ENCODE results near the gene ACTN1.

ACTN1 gene

GRCh38 chr14:68979722-68980451, 785 bp upstream of the ACTN1 start:
- Histone ChIP-seq H3K36me3 (peaks cover 7% of the 10 kb centered on the region), H3K27ac (peak overlapping the region; percentile 97), H3K4me3 (ENCODE audit: low read depth in 1 of 2, low read length in 1 of 2) (peak overlapping the region; percentile 84 to 97), H3K4me1 (ENCODE audit: control insufficient read depth in 1 of 2, insufficient read depth in 1 of 2, low read depth in 1 of 2, low read length in 1 of 2) (peaks cover 35 to 39% of the 10 kb centered on the region in 2 experiments), H3K9me3 (no peaks in the 10 kb centered on the region), H3K27me3 (no peaks in the 10 kb centered on the region)
- TF ChIP-seq CTCF (IDR thresholded peaks at IDR 0.05), result no peak

GRCh38 chr14:68978172-68978911, 760 bp downstream of the ACTN1 start:
- H3K27ac ChIP-seq, result peak overlapping the region; percentile 97
- H3K36me3 ChIP-seq, result peaks cover 22% of the 10 kb centered on the region
- H3K9me3 ChIP-seq, result no peaks in the 10 kb centered on the region
- H3K27me3 ChIP-seq, result no peaks in the 10 kb centered on the region
- peak overlapping the region; percentile 84 to 97 for H3K4me3 ChIP-seq (ENCODE audit: low read depth in 1 of 2, low read length in 1 of 2)
- no peak for TF ChIP-seq CTCF (IDR thresholded peaks at IDR 0.05)
- H3K4me1 ChIP-seq (ENCODE audit: control insufficient read depth in 1 of 2, insufficient read depth in 1 of 2, low read depth in 1 of 2, low read length in 1 of 2), result peaks cover 44 to 50% of the 10 kb centered on the region in 2 experiments

- Histone ChIP-seq H3K4me1 (ENCODE audit: control insufficient read depth in 1 of 2, insufficient read depth in 1 of 2, low read depth in 1 of 2, low read length in 1 of 2) (peaks cover 45 to 54% of the 10 kb centered on the region in 2 experiments), H3K36me3 (peaks cover 27% of the 10 kb centered on the region), H3K27me3 (no peaks in the 10 kb centered on the region), H3K4me3 (ENCODE audit: low read depth in 1 of 2, low read length in 1 of 2) (peak overlapping the region; percentile 84 to 97), H3K9me3 (no peaks in the 10 kb centered on the region), H3K27ac (peak overlapping the region; percentile 97)
- TF ChIP-seq CTCF (IDR thresholded peaks at IDR 0.05), result no peak
Measured at GRCh38 chr14:68977718-68978171, 1.4 kb downstream of the ACTN1 start.

- Histone ChIP-seq H3K4me3 (ENCODE audit: low read depth in 1 of 2, low read length in 1 of 2) (peak overlapping the region; percentile 84 to 97), H3K4me1 (ENCODE audit: control insufficient read depth in 1 of 2, insufficient read depth in 1 of 2, low read depth in 1 of 2, low read length in 1 of 2) (peaks cover 50 to 59% of the 10 kb centered on the region in 2 experiments), H3K27me3 (no peaks in the 10 kb centered on the region), H3K27ac (peak overlapping the region; percentile 97), H3K9me3 (no peaks in the 10 kb centered on the region), H3K36me3 (peaks cover 32% of the 10 kb centered on the region)
- TF ChIP-seq CTCF (IDR thresholded peaks at IDR 0.05), result no peak
Measured at GRCh38 chr14:68977180-68977717, 1.9 kb downstream of the ACTN1 start.

GRCh38 chr14:68976160-68977067, 2.7 kb downstream of the ACTN1 start:
- Histone ChIP-seq H3K9me3 (no peaks in the 10 kb centered on the region), H3K4me3 (ENCODE audit: low read depth in 1 of 2, low read length in 1 of 2) (peak overlapping the region; percentile 84 to 97), H3K27ac (peak overlapping the region; percentile 97), H3K36me3 (peaks cover 41% of the 10 kb centered on the region), H3K27me3 (no peaks in the 10 kb centered on the region), H3K4me1 (ENCODE audit: control insufficient read depth in 1 of 2, insufficient read depth in 1 of 2, low read depth in 1 of 2, low read length in 1 of 2) (peaks cover 58 to 68% of the 10 kb centered on the region in 2 experiments)
- TF ChIP-seq CTCF (IDR thresholded peaks at IDR 0.05), result no peak
